H9 (cell line): Measurements from ENCODE around the gene ANGEL1. TPM values are rescaled to one million over a fixed set of nuclear protein-coding genes. Genes with fewer than 3 reads are reported as not detected.
A peak's percentile ranks its signal among the peaks of the same experiment; 100 is the strongest.

Experiments used
- DNase-seq: peaks from one replicate; pipeline ENCODE4 v3.0.0-alpha.2; 2017
- H2AFZ ChIP-seq: one replicate; pipeline ENCODE4 v1.6.1; 2013; ENCODE audit warnings: mild to moderate bottlenecking, low read length, control low read depth, moderate library complexity
- H2AK5ac ChIP-seq: 2 replicates; pipeline ENCODE4 v1.6.1; 2013; ENCODE audit warnings: low read length, control low read depth, mixed read lengths; ENCODE audit not compliant: insufficient read length
- H2BK120ac ChIP-seq: one replicate; pipeline ENCODE4 v1.6.1; 2013; ENCODE audit warnings: low read depth, mild to moderate bottlenecking, low read length, control low read depth, inconsistent platforms; ENCODE audit not compliant: poor library complexity, severe bottlenecking
- H2BK12ac ChIP-seq: 2 replicates; pipeline ENCODE4 v1.6.1; 2013; ENCODE audit warnings: low read length, control low read depth, mixed read lengths, low read depth; ENCODE audit not compliant: insufficient read length
- H2BK15ac ChIP-seq: 2 replicates; pipeline ENCODE4 v1.6.1; 2013; ENCODE audit warnings: low read depth, low read length, control low read depth
- H2BK20ac ChIP-seq: one replicate; pipeline ENCODE4 v1.6.1; 2013; ENCODE audit warnings: low read depth, mild to moderate bottlenecking, low read length, control low read depth, inconsistent platforms; ENCODE audit not compliant: poor library complexity, severe bottlenecking
- H2BK5ac ChIP-seq: 2 replicates; pipeline ENCODE4 v1.6.1; 2013; ENCODE audit warnings: low read length, control low read depth, mixed read lengths; ENCODE audit not compliant: insufficient read length
- H3K14ac ChIP-seq: 2 replicates; pipeline ENCODE4 v1.6.1; 2013; ENCODE audit warnings: low read length, control low read depth; ENCODE audit not compliant: insufficient read depth
- H3K18ac ChIP-seq: 2 replicates; pipeline ENCODE4 v1.6.1; 2013; ENCODE audit warnings: low read depth, mild to moderate bottlenecking, mixed read lengths, low read length, control low read depth; ENCODE audit not compliant: insufficient read length
- H3K23ac ChIP-seq: 2 replicates; pipeline ENCODE4 v1.6.1; 2013; ENCODE audit warnings: low read length, control low read depth, mixed read lengths, low read depth; ENCODE audit not compliant: insufficient read length
- H3K23me2 ChIP-seq: 2 replicates; pipeline ENCODE4 v1.6.1; 2013; ENCODE audit warnings: low read depth, mild to moderate bottlenecking, mixed read lengths, low read length, control low read depth; ENCODE audit not compliant: insufficient read length, poor library complexity, severe bottlenecking
- H3K27ac ChIP-seq: 2 replicates; pipeline ENCODE4 v1.5.1; 2013; ENCODE audit warnings: low read length, control low read depth, mixed read lengths, low read depth; ENCODE audit not compliant: insufficient read length
- H3K27me3 ChIP-seq: 2 replicates; pipeline ENCODE4 v1.6.1; 2013; ENCODE audit warnings: low read length, control low read depth, inconsistent platforms; ENCODE audit not compliant: insufficient read depth
- H3K4ac ChIP-seq: 2 replicates; pipeline ENCODE4 v1.6.1; 2013; ENCODE audit warnings: low read depth, mild to moderate bottlenecking, control low read depth, inconsistent platforms, low read length, moderate library complexity
- H3K4me1 ChIP-seq: 2 replicates; pipeline ENCODE4 v1.6.1; 2013; ENCODE audit warnings: low read length, control low read depth, inconsistent platforms; ENCODE audit not compliant: insufficient read depth
- H3K4me2 ChIP-seq: 2 replicates; pipeline ENCODE4 v1.6.1; 2013; ENCODE audit warnings: low read length, control low read depth, mixed read lengths; ENCODE audit not compliant: insufficient read length, insufficient read depth
- H3K56ac ChIP-seq: 2 replicates; pipeline ENCODE4 v1.6.1; 2013; ENCODE audit warnings: low read depth, mild to moderate bottlenecking, mixed read lengths, low read length, control low read depth; ENCODE audit not compliant: insufficient read length
- H3K79me1 ChIP-seq: 2 replicates; pipeline ENCODE4 v1.6.1; 2013; ENCODE audit warnings: low read depth, mild to moderate bottlenecking, moderate library complexity, low read length, control low read depth, inconsistent platforms; ENCODE audit not compliant: insufficient read depth, poor library complexity, severe bottlenecking
- H3K79me2 ChIP-seq: 2 replicates; pipeline ENCODE4 v1.6.1; 2013; ENCODE audit warnings: low read length, control low read depth, inconsistent platforms; ENCODE audit not compliant: insufficient read depth
- H3K9ac ChIP-seq: 2 replicates; pipeline ENCODE4 v1.6.1; 2013; ENCODE audit warnings: low read length, control low read depth, mixed read lengths; ENCODE audit not compliant: insufficient read length; ENCODE audit errors: extremely low read depth
- H3K9me3 ChIP-seq: one replicate; pipeline ENCODE4 v1.6.1; 2013; ENCODE audit warnings: low read depth, low read length, inconsistent platforms; ENCODE audit not compliant: control insufficient read depth
- H3T11ph ChIP-seq: one replicate; pipeline ENCODE4 v1.6.1; 2013; ENCODE audit warnings: mild to moderate bottlenecking, low read length, control low read depth, inconsistent platforms
- H4K20me1 ChIP-seq: one replicate; pipeline ENCODE4 v1.6.1; 2013; ENCODE audit not compliant: control insufficient read depth, insufficient read length, insufficient read depth
- H4K5ac ChIP-seq: 2 replicates; pipeline ENCODE4 v1.6.1; 2013; ENCODE audit warnings: low read depth, mild to moderate bottlenecking, mixed read lengths, low read length, control low read depth; ENCODE audit not compliant: insufficient read length
- H4K8ac ChIP-seq: replicated peaks from 2 replicates; pipeline ENCODE4 v1.6.1; 2013; ENCODE audit warnings: low read length, control low read depth, mixed read lengths, low read depth; ENCODE audit not compliant: insufficient read length
- H4K91ac ChIP-seq: 2 replicates; pipeline ENCODE4 v1.6.1; 2013; ENCODE audit warnings: low read depth, mild to moderate bottlenecking, moderate library complexity, mixed read lengths, low read length, control low read depth; ENCODE audit not compliant: insufficient read length
- H3K27ac Mint-ChIP-seq, 3 experiments: 2 replicates in 2 of 3; 3 replicates in 1 of 3; pipeline ENCODE4 v1.8.0; 2020 to 2021; ENCODE audit warnings: mixed read lengths in 3 of 3, mild to moderate bottlenecking in 1 of 3, moderate library complexity in 1 of 3
- H3K27me3 Mint-ChIP-seq: 2 replicates; pipeline ENCODE4 v1.8.0; 2021; ENCODE audit warnings: low read depth, mild to moderate bottlenecking, moderate library complexity, mixed read lengths
- H3K36me3 Mint-ChIP-seq, 3 experiments: 2 replicates in 2 of 3; 3 replicates in 1 of 3; pipeline ENCODE4 v1.8.0; 2020 to 2021; ENCODE audit warnings: low read depth in 3 of 3, mixed read lengths in 3 of 3; ENCODE audit not compliant: insufficient read depth in 1 of 3
- H3K4me1 Mint-ChIP-seq, 2 experiments: 2 replicates each; pipeline ENCODE4 v1.8.0; 2020; ENCODE audit warnings: mixed read lengths in 2 of 2
- H3K4me3 Mint-ChIP-seq, 2 experiments: 2 replicates in 1 of 2; 3 replicates in 1 of 2; pipeline ENCODE4 v1.8.0; 2020 to 2021; ENCODE audit warnings: mild to moderate bottlenecking in 2 of 2, mixed read lengths in 2 of 2, moderate library complexity in 1 of 2
- H3K9me3 Mint-ChIP-seq, 2 experiments: 2 replicates in 1 of 2; 3 replicates in 1 of 2; pipeline ENCODE4 v1.8.0; 2020; ENCODE audit warnings: mild to moderate bottlenecking in 2 of 2, mixed read lengths in 2 of 2, moderate library complexity in 1 of 2
- WGBS: extraction: QIAGEN DNeasy Blood & Tissue Kit; methylation state at CpG from one replicate; pipeline ENCODE4 v1.1.7; 2013; ENCODE audit warnings: missing lambda C conversion rate, low lambda C conversion rate, mixed read lengths; ENCODE audit not compliant: insufficient read length; ENCODE audit errors: extremely low coverage; 5-methylcytosine and 5-hydroxymethylcytosine counted together
- total RNA-seq: library from RNA; stranded (reverse); gene quantifications from 2 replicates; pipeline ENCODE4 v1.2.1, GENCODE V29; 2021
- TF ChIP-seq, protein P1 (sequence below): fragments of 200-600 bp; sonication (generic); conservative IDR thresholded peaks from 3 replicates; pipeline ENCODE4 v1.8.0; 2021; ENCODE audit warnings: antibody characterized with exemption, mild to moderate bottlenecking

Gene ANGEL1
- total RNA-seq, 1 experiment from 2014 or later = 21.5 TPM

DNA sequence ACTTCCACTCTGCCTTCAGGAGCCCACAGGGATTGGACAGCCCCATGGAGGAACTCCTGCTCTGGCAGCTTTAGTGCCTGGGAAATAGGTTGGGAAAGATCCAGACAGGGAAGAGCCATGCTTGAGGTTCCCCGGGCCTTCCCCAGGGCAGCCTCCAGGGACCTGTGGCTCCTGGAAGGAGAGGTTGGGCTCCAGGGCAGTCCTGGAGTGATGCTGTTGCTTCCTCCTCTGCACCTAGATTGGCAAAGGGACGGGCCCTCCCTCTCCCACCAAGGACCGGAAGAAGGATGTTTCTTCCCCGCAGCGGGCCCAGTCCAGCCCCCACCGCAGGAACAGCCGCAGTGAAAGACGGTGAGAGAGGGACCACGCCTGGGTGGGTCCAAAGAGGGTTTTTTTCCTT is 35.0 kb downstream of the ANGEL1 start:
- H3K79me1 ChIP-seq = no peaks in the 10 kb centered on the region
- H3K14ac ChIP-seq = no peak overlapping the region
- no peak overlapping the region for H3K4ac ChIP-seq
- no peak overlapping the region for H3T11ph ChIP-seq
- peaks cover 7 to 14% (median 7%) of the 10 kb centered on the region in 3 experiments; a peak in 6 of 7 replicates for H3K36me3 Mint-ChIP-seq
- H3K4me3 Mint-ChIP-seq = no peak overlapping the region
- no peak overlapping the region for H3K4me2 ChIP-seq
- no peak overlapping the region for H3K27ac Mint-ChIP-seq
- H3K9ac ChIP-seq = no peak overlapping the region
- H3K27me3 Mint-ChIP-seq = peaks cover 3% of the 10 kb centered on the region
- no peak overlapping the region for H4K8ac ChIP-seq
- H2BK120ac ChIP-seq = no peak overlapping the region
- DNase-seq = peak; percentile 29
- H3K23me2 ChIP-seq = no peaks in the 10 kb centered on the region
- no peak overlapping the region for H2AK5ac ChIP-seq
- H4K20me1 ChIP-seq = no peaks in the 10 kb centered on the region
- no peak overlapping the region for H4K5ac ChIP-seq
- no peaks in the 10 kb centered on the region for H3K9me3 Mint-ChIP-seq
- peaks cover 15 to 27% of the 10 kb centered on the region in 2 experiments for H3K4me1 Mint-ChIP-seq
- no peak overlapping the region for H3K27ac ChIP-seq
- no peak overlapping the region for H2BK20ac ChIP-seq
- H3K9me3 ChIP-seq = no peaks in the 10 kb centered on the region
- no peak overlapping the region for H3K18ac ChIP-seq
- no peak overlapping the region for H2BK5ac ChIP-seq
- H2BK15ac ChIP-seq = no peak overlapping the region
- no peak overlapping the region for H4K91ac ChIP-seq
- TF ChIP-seq, protein P1, sequence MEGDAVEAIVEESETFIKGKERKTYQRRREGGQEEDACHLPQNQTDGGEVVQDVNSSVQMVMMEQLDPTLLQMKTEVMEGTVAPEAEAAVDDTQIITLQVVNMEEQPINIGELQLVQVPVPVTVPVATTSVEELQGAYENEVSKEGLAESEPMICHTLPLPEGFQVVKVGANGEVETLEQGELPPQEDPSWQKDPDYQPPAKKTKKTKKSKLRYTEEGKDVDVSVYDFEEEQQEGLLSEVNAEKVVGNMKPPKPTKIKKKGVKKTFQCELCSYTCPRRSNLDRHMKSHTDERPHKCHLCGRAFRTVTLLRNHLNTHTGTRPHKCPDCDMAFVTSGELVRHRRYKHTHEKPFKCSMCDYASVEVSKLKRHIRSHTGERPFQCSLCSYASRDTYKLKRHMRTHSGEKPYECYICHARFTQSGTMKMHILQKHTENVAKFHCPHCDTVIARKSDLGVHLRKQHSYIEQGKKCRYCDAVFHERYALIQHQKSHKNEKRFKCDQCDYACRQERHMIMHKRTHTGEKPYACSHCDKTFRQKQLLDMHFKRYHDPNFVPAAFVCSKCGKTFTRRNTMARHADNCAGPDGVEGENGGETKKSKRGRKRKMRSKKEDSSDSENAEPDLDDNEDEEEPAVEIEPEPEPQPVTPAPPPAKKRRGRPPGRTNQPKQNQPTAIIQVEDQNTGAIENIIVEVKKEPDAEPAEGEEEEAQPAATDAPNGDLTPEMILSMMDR = no peak
- WGBS = no CpG with 5 or more reads among the region's 9 CpGs
- no peak overlapping the region for H2AFZ ChIP-seq
- H3K79me2 ChIP-seq = no peaks in the 10 kb centered on the region
- no peak overlapping the region for H3K23ac ChIP-seq
- no peak overlapping the region for H3K56ac ChIP-seq
- no peaks in the 10 kb centered on the region for H3K4me1 ChIP-seq
- H2BK12ac ChIP-seq = no peak overlapping the region
- no peaks in the 10 kb centered on the region for H3K27me3 ChIP-seq
